ENCODE measurements around the gene R3HDM2. TPM values are rescaled to one million over a fixed set of nuclear protein-coding genes. Genes with fewer than 3 reads are reported as not detected.
"Not testable (repeated sequence)": the region's sequence is repeated elsewhere in the genome, so short reads cannot be mapped to it uniquely, and the experiment has no call there.

R3HDM2 gene
- total RNA-seq, 2 experiments from 2014 or later, result 70.2 to 71.5 TPM

DNA sequence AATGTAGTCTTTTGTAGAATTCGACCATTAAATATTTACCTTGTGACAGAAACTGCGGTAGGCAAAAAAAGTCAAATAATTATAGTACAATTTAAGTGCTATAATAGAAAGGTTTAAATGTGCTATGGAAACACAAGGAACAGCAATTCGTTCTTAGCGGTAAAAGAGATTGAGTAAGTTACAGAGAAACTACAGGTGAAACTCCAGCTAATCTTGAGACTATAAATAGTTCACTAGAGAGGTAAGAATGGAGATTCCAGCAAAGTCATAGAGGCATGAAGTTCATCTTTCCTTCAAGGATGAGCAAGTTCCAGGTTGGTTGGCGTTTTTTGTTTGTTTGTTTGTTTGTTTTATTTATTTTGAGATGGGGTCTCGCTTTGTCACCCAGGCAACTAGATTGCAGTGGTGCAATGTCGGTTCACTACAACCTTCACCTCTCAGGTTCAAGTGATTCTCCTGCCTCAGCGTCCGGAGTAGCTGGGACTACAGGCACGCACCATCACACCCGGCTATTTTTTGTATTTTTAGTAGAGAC, 878 bp upstream of the R3HDM2 start:
- no peak for DNase-seq
- no peaks in the 10 kb centered on the region for H3K27me3 Mint-ChIP-seq
- peak overlapping the region; percentile 91 for H3K27ac Mint-ChIP-seq
- peak overlapping the region; percentile 84 for H3K4me3 Mint-ChIP-seq
- H3K4me1 Mint-ChIP-seq, result peaks cover 39% of the 10 kb centered on the region
- CTCF ChIA-PET, result interaction anchor here (3.5 kb wide), 1 partner anchor 28 kb away, joined by 17 read pairs; the partner anchor contains the start of gene GLI1
- H3K36me3 Mint-ChIP-seq (ENCODE audit: low read depth), result peaks cover 7% of the 10 kb centered on the region
- POLR2A ChIA-PET, result no interaction called here
- no peaks in the 10 kb centered on the region for H3K9me3 Mint-ChIP-seq

DNA sequence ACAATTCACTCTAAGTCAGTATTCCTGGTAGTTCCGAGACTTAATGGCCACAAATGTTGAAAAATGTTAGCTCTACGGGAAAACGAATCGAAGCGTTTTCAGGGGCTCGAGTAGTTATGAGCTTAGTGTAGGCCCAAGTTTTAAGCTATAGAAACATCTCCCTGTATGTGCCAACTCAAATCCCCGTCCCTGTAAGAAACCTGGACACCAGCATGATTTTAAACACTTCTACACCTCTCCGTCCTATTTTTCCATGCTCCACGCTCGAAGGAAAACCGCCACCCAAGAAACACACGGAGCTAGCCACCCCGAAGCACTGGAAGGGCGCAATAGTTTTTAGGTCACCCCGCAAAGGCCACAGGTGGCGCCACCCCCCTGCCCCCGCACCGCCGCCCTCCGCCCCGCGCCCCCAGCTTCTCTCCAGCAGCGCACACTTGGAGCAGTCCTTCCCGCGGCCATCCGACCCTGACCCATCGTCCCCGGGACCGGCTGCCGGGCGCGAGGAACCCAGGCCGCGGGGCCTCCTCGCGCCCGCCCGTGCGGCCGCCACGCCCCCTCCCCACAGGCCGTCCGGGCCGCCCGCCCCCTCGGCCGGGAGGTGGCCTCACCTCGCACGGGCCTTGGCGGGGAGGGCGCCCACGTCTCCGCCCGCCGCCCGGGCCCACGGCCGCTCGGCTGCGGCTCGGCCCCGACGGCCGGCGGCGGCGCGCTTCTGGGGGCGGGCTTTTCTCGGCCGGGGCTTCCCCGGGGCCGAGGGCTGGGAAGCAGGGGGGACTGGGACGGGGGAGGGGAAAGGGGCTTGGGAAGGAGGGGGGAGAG, 522 bp downstream of the R3HDM2 start:
- CTCF ChIA-PET, result interaction anchor here (0.7 to 1.9 kb wide), 9 partner anchors 21 to 302 kb away, joined by 3 to 13 read pairs (median 6); partner anchors contain the start of genes INHBE and LRP1
- H3K36me3 Mint-ChIP-seq (ENCODE audit: low read depth), result peaks cover 15% of the 10 kb centered on the region
- peak overlapping the region; percentile 99 for H3K4me3 Mint-ChIP-seq
- H3K27ac Mint-ChIP-seq, result peak overlapping the region; percentile 99
- H3K27me3 Mint-ChIP-seq, result no peaks in the 10 kb centered on the region
- peaks cover 40% of the 10 kb centered on the region for H3K4me1 Mint-ChIP-seq
- POLR2A ChIA-PET, result interaction anchor here (0.6 to 1.8 kb wide), 17 partner anchors 9 to 353 kb away, joined by 3 to 11 read pairs (median 4); partner anchors contain the start of genes ARHGAP9, GLI1 and STAT6
- peak; percentile 46 for DNase-seq
- no peaks in the 10 kb centered on the region for H3K9me3 Mint-ChIP-seq

DNA sequence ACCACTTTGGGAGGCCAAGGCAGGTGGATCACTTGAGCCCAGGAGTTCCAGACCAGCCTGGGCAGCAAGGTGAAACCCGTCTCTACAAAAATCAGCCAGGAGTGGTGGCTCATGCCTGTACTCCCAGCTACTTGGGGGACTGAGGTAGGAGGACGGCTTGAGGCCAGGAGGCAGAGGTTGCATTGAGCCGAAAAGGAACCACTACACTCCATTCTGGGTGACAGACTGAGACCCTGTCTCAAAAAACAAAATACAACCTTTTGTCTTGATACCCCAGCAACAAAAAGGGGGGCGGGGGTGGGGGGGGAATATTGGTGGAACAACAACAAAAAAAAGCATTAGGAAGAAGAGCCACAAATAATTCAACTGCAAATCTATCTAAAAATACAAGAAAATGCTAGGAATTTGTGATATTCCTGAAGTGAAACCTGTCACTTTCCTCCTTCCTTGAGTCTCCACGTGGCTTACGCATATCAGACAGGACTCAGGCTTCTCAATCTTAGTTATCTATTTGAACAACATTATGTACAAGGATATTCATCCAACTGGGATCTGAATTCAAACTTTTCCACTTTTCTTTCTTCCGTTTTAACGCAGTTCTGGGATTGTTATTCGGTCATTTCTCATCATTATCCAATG, 1.3 kb downstream of the R3HDM2 start:
- ChIA-PET CTCF (interaction anchor here (0.7 to 1.9 kb wide), 10 partner anchors 20 to 301 kb away, joined by 3 to 13 read pairs (median 6); partner anchors contain the start of genes INHBE and LRP1), POLR2A (interaction anchor here (0.6 to 1.8 kb wide), 17 partner anchors 9 to 352 kb away, joined by 3 to 11 read pairs (median 4); partner anchors contain the start of genes ARHGAP9, GLI1 and STAT6)
- peak overlapping the region; percentile 99 for H3K27ac Mint-ChIP-seq
- peak overlapping the region; percentile 99 for H3K4me3 Mint-ChIP-seq
- no peaks in the 10 kb centered on the region for H3K9me3 Mint-ChIP-seq
- no peak for DNase-seq
- no peaks in the 10 kb centered on the region for H3K27me3 Mint-ChIP-seq
- peaks cover 37% of the 10 kb centered on the region for H3K4me1 Mint-ChIP-seq
- peaks cover 17% of the 10 kb centered on the region for H3K36me3 Mint-ChIP-seq (ENCODE audit: low read depth)

GRCh38 chr12:57428965-57429364, 1.9 kb downstream of the R3HDM2 start:
- H3K9me3 Mint-ChIP-seq, result no peaks in the 10 kb centered on the region
- peak overlapping the region; percentile 33 for H3K27ac Mint-ChIP-seq
- H3K36me3 Mint-ChIP-seq (ENCODE audit: low read depth), result peaks cover 22% of the 10 kb centered on the region
- no peaks in the 10 kb centered on the region for H3K27me3 Mint-ChIP-seq
- H3K4me1 Mint-ChIP-seq, result peaks cover 37% of the 10 kb centered on the region
- POLR2A ChIA-PET, result interaction anchor here (1.7 to 1.8 kb wide), 2 partner anchors 30 to 37 kb away, joined by 5 to 11 read pairs; partner anchors contain the start of gene GLI1
- CTCF ChIA-PET, result interaction anchor here (1.3 to 1.9 kb wide), 3 partner anchors 24 to 121 kb away, joined by 3 to 13 read pairs (median 12); no protein-coding TSS in a partner anchor
- no peak for DNase-seq
- peak overlapping the region; percentile 64 for H3K4me3 Mint-ChIP-seq

DNA sequence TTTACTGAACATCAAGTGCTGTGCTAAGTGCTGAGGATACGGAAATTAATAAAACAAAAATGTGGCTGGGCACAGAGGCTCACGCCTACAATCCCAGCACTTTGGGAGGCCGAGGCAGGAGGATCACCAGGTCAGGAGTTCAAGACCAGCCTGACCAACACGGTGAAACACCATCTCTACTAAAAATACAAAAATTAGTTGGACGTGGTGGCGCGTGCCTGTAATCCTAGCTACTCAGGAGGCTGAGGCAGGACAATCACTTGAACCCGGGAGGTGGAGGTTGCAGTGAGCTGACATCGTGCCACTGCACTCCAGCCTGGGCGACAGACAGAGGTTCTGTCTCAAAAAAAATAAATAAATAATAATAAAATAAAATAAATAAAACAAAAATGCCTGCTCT, 3.9 kb downstream of the R3HDM2 start:
- H3K9me3 Mint-ChIP-seq, H3K27me3 Mint-ChIP-seq: not testable (repeated sequence)
- CTCF ChIA-PET, result interaction anchor here (0.6 to 1.5 kb wide), 2 partner anchors 230 to 1711 kb away, joined by 3 read pairs; partner anchors contain the start of gene BLOC1S1

DNA sequence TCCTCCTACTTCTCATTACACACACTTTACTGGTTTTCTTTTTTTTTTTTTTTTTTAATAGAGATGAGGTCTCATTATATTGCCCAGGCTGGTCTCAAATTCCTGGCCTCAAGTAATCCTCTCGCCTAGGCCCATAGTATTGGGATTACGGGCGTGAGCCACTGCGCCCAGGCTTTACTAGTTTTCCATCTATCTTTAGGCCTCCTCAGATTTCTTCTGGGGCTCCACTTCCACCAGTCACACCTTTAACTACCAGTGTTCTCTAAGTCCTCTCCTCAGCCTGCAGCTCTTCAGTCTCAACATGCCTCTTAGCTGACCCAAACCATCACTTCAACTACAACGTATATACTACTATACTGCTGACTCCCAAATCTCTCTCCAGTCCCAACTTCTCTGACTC, 10.4 kb downstream of the R3HDM2 start:
- POLR2A ChIA-PET, result interaction anchor here (1.0 kb wide), 1 partner anchor 10 kb away, joined by 4 read pairs; no protein-coding TSS in a partner anchor

More for the DNA sequence above, 3.9 kb downstream of the R3HDM2 start:
- Mint-ChIP-seq H3K4me1 (peaks cover 35% of the 10 kb centered on the region), H3K36me3 (ENCODE audit: low read depth) (peaks cover 32% of the 10 kb centered on the region)
- H3K27ac Mint-ChIP-seq, POLR2A ChIA-PET, H3K4me3 Mint-ChIP-seq, DNase-seq: not testable (repeated sequence)

DNA sequence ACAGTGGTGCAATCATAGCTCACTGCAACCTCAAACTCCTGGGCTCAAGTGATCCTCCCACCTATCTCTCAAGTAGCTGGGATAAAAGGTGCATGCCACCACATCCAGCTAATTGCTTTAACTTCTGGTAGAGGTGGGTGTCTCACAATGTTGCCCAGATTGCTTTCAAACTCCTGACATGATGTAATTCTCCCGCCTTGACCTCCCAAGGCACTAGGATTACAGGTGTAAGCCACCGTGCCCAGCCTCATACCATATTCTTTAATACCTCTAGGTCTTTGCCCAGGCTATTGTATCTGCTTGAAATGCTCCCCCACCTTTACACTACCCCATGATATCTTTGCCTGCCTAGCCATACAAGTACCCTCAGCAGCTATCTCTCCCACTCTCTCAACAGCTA, 11.3 kb downstream of the R3HDM2 start:
- ChIA-PET POLR2A (no interaction called here), CTCF (no interaction called here)

More for the DNA sequence above, 10.4 kb downstream of the R3HDM2 start:
- no peak for DNase-seq
- CTCF ChIA-PET, result interaction anchor here (0.7 to 1.5 kb wide), 2 partner anchors 9 to 26 kb away, joined by 3 read pairs; no protein-coding TSS in a partner anchor
- Mint-ChIP-seq H3K4me3 (no peak overlapping the region), H3K4me1 (peaks cover 1% of the 10 kb centered on the region), H3K27me3 (no peaks in the 10 kb centered on the region), H3K27ac (no peak overlapping the region), H3K9me3 (no peaks in the 10 kb centered on the region), H3K36me3 (ENCODE audit: low read depth) (peaks cover 22% of the 10 kb centered on the region)

DNA sequence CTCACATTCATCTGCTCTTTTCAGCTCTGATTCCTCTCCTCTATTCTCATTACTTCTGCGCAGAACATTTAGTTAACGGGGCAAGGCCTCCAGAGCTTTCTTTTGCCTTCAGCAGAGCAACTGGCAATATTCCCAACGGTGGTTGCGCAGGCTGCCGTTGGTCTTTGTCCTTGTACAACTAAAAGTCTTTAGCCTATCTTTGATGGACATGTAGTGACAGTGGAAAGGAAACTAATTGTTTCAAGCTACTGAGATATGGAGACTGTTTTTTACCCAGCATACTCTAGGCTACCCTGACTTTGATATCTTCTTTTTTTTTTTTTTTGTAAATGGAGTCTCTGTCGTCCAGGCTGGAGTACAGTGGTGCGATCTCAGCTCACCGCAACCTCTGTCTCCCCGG, 12.6 kb downstream of the R3HDM2 start:
- H3K9me3 Mint-ChIP-seq, result no peaks in the 10 kb centered on the region
- H3K27me3 Mint-ChIP-seq, result no peaks in the 10 kb centered on the region
- no peak overlapping the region for H3K4me3 Mint-ChIP-seq
- H3K27ac Mint-ChIP-seq, result no peak overlapping the region
- ChIA-PET POLR2A (interaction anchor here (1.0 to 1.2 kb wide), 3 partner anchors 10 to 40 kb away, joined by 3 to 4 read pairs (median 3); no protein-coding TSS in a partner anchor), CTCF (interaction anchor here (0.9 kb wide), 1 partner anchor 15 kb away, joined by 3 read pairs; no protein-coding TSS in a partner anchor)
- DNase-seq, result no peak
- peaks cover 15% of the 10 kb centered on the region for H3K36me3 Mint-ChIP-seq (ENCODE audit: low read depth)
- peaks cover 1% of the 10 kb centered on the region for H3K4me1 Mint-ChIP-seq

More for the DNA sequence above, 11.3 kb downstream of the R3HDM2 start:
- peaks cover 19% of the 10 kb centered on the region for H3K36me3 Mint-ChIP-seq (ENCODE audit: low read depth)
- no peaks in the 10 kb centered on the region for H3K27me3 Mint-ChIP-seq
- H3K9me3 Mint-ChIP-seq, result no peaks in the 10 kb centered on the region
- peaks cover 1% of the 10 kb centered on the region for H3K4me1 Mint-ChIP-seq
- H3K4me3 Mint-ChIP-seq, result no peak overlapping the region
- no peak overlapping the region for H3K27ac Mint-ChIP-seq
- DNase-seq, result no peak

- H3K4me1 Mint-ChIP-seq, result peaks cover 1% of the 10 kb centered on the region
- ChIA-PET CTCF (interaction anchor here (0.7 kb wide), 1 partner anchor 39 kb away, joined by 4 read pairs; the partner anchor contains the start of gene INHBE), POLR2A (no interaction called here)
- DNase-seq, result no peak
- no peaks in the 10 kb centered on the region for H3K27me3 Mint-ChIP-seq
- no peaks in the 10 kb centered on the region for H3K9me3 Mint-ChIP-seq
- peaks cover 8% of the 10 kb centered on the region for H3K36me3 Mint-ChIP-seq (ENCODE audit: low read depth)
- H3K4me3 Mint-ChIP-seq, result no peak overlapping the region
- H3K27ac Mint-ChIP-seq, result no peak overlapping the region
Observed at GRCh38 chr12:57416039-57416996, 14.5 kb downstream of the R3HDM2 start.

DNA sequence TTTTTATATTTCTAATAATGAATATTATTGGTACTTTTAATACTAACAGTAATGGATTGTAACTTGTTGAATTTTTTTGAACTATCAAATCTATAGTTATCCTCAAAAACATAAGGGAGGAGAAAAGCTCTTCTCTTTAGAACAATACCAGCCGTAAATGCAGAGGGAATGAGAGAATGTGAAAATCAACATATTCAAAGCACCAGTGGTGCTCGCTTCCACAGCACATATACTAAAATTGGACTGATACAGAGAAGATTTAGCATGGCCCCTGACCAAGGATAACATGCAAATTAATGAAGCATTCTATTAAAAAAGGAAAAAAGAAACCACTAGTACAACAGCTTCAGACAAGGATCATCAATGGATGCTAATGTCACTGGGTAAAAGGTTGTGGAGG, 15.8 kb downstream of the R3HDM2 start:
- POLR2A ChIA-PET, result no interaction called here
- peaks cover 3% of the 10 kb centered on the region for H3K36me3 Mint-ChIP-seq (ENCODE audit: low read depth)
- peaks cover 1% of the 10 kb centered on the region for H3K4me1 Mint-ChIP-seq
- DNase-seq, result no peak
- no peaks in the 10 kb centered on the region for H3K27me3 Mint-ChIP-seq
- H3K9me3 Mint-ChIP-seq, result no peaks in the 10 kb centered on the region
- H3K4me3 Mint-ChIP-seq, result no peak overlapping the region
- CTCF ChIA-PET, result no interaction called here
- H3K27ac Mint-ChIP-seq, result no peak overlapping the region

DNA sequence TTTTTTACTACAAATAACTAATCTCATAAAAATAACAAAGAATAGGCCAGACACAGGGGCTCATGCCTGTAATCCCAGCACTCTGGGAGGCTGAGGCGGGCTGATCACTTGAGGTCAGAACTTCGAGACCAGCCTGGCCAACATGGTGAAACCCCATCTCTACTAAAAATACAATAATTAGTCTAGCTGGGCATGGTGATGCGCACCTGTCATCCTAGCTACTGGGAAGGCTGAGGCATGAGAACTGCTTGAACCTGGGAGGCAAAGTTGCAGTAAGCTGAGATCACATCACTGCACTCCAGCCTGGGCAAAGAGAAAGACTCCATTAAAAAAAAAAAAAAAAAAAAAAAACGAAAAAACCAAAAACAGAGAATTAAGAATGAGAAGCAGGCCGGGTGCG, 16.7 kb downstream of the R3HDM2 start:
- H3K27me3 Mint-ChIP-seq; H3K4me3 Mint-ChIP-seq; H3K27ac Mint-ChIP-seq; H3K4me1 Mint-ChIP-seq; H3K9me3 Mint-ChIP-seq; H3K36me3 Mint-ChIP-seq (ENCODE audit: low read depth); DNase-seq; POLR2A ChIA-PET: not testable (repeated sequence)
- CTCF ChIA-PET, result interaction anchor here (0.5 to 0.7 kb wide), 3 partner anchors 137 to 740 kb away, joined by 3 to 4 read pairs (median 4); no protein-coding TSS in a partner anchor
